NCI-H1436 treated with DMSO at 0.1 percent for 48 hours (cell line): ENCODE measurements around the gene SCYGR3.
"Not testable (repeated sequence)": the region's sequence is repeated elsewhere in the genome, so short reads cannot be mapped to it uniquely, and the experiment has no call there.

Source experiments
- DNase-seq: peaks from one replicate; lab custom pipeline; 2025; lab: John Stamatoyannopoulos, UW

SCYGR3 gene

DNA sequence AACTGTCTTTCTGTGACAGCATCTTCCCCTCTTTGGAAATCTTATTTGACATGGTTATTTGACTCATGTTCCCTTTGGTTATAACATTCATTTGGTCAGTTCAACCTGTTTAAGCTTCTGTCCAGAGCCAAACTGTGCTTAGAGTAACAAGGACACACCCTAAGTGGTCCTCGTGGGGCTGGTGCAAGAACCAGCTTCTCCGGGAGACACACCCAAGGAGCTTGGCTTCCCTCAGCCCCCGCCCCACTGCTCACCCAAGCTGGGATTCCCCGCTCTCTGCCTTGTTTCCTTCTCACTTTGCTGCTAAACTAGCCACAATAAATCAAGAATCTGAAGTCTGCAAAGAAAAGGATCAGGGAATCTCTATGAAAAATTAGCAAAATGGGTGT lies 1.4 kb downstream of the SCYGR3 start:
- no peak for DNase-seq

DNA sequence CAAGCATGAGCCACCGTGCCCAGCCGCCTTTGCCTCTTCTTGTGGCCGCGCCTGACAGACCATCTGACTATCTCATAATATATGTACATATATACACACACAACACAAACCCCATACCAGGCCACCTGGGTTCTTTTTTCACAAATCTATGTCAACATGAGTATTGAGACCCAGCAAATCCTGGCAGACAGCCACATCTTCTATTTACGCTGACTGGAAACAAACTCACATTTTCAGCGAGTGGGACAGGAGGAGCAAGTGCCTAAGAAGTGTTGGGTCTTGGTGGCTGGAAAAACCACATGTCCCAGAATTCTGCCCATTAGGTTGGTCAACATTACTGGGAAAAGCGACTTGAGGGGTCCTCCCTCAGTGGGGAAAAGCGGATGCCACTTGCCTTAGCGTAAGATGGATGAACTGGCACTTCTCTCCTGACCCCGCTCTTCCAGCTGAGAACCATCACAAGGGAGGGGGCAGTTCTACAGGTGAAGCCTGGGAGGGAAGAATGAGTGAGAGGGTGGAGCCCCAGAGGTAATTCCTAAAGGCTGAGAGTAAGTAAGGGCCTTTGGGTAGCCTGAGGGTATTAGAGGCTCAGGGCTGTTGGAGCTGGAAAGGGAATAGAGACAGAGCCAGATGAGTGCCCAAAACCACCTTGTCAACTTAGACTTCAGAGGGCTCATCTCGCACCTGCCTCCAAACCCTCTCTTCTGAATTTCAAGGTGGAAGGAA lies 1.9 kb downstream of the SCYGR3 start:
- DNase-seq, result no peak

DNA sequence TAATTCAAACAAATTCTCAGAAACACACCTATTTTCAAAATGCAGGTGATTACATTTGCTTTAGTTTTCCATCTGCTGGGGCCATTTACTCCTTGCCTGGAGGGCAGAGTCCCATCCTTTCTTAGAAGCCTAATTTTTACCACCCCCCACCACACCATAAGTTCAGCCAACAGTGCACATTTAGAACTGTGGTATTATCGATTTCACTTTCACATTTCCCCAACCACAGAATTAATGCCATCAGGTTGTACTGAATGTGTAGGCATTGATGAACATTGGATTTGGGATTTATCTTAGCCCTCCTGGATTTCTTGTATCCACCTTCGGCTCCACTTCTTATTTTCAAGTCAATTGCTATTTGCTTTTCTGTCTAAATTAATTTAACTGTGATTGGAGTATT lies 4.5 kb downstream of the SCYGR3 start:
- DNase-seq, result no peak

DNA sequence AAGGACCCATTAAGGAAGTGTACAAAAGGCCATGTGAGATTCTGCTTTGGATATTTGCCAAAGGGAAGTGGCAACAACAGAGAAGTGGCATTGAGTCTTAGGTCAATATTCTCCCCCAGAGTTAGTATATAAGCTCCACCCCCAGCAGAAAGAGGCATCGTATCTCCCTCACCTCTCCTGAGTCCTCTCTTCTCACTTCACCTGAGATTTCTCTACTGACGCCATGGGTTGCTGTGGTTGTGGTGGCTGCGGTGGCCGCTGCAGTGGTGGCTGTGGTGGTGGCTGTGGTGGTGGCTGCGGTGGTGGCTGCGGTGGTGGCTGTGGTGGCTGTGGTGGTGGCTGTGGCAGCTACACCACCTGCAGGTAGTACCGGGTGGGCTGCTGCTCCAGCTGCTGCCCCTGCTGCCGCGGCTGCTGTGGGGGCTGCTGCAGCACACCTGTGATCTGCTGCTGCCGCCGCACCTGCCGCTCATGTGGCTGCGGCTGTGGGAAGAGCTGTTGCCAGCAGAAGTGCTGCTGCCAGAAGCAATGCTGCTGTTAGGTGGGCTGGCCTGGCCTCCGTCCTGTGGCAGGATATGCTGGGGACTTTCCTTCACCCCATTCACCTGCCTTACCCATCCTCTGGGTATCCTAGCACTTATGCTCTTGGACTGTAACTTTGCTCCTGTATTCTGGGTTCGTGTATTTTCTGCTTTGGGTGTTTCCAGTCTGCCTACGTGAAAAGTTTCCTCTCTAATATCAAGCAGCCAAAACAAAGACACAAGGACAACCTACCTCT lies 5.9 kb downstream of the SCYGR3 start:
- no peak for DNase-seq

DNA sequence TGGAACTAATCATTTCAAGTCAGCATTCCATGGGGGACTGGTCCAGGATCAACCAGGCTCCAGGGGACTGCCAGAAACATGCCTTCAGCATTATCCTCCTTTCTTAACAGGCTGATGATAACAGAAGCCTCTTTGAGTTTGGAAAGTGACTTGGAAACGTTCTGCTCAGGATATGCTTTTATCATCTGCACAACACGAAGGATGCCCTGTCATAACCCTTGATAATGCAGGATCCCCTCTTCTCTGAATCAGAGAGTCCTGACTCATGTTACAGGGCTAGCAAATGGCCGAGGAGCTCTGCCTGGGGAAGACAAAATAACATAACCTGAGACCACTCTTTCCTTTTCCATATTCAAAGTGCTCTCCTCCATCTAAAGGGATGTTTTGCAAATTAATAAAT lies 6.7 kb downstream of the SCYGR3 start:
- no peak for DNase-seq

DNA sequence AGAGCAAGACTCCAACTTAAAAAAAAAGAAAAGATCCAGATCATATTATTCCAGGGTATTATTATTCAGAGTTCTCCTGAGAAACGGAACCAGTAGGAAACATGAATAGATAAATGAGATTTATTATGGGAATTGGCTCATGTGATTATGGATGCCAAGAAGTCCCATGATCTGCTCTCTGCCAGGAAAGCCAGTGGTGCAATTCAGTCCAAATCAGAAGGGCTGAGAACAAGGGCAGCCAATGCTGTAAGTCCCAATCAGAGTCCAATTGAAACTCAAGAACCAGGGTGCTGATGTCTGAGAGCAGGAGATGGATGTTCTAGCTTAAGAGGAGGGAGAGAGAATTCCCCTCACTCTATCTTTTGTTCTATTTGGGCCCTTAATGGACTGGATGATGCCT lies 8.2 kb downstream of the SCYGR3 start:
- no peak for DNase-seq

DNA sequence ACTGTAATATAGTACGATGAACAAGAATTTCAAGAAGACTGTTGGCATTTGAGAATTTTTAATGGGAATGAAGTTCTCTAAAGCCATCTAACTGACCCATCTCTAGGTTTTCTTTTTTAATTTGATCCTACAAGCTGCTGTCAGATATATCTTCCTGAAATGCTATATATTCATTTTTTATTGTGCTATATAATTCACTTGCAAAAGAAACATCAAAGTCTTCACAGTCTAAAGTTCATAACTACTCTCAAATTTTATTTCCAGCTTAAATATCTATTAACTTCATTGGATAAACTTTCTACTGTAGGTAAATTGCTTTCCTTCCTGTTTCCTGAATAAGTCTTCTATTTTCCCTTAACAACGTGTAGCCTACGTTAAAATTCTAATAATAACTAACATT lies 12.3 kb downstream of the SCYGR3 start:
- DNase-seq, result no peak

DNA sequence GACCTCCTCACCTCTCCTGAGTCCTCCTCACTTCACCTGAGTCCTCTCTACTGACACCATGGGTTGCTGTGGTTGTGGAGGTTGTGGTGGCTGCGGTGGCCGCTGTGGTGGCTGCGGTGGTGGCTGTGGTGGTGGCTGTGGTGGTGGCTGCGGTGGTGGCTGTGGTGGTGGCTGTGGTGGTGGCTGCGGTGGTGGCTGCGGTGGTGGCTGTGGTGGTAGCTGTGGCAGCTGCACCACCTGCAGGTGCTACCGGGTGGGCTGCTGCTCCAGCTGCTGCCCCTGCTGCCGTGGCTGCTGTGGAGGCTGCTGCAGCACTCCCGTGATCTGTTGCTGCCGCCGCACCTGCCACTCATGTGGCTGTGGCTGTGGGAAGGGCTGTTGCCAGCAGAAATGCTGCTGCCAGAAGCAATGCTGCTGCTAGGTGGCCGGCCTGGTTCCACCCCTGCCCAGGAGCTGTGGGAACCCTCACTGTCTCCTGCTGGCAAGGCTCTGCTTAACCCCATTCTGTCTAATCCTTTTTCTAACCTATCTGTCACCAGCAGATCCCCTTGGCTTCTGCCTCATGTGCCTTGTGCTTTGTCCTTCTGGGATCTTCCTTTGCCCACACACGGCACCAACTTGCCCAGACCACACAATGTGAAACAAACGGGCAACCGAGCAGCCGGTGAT lies 15.7 kb downstream of the SCYGR3 start, which contains the start of gene SCYGR2:
Gene SCYGR2, plus strand, starts transcription at position 59 of the 669 bp plus-strand sequence. Its CDS starts 0 bp downstream, at position 59.
- not testable (repeated sequence) for DNase-seq

DNA sequence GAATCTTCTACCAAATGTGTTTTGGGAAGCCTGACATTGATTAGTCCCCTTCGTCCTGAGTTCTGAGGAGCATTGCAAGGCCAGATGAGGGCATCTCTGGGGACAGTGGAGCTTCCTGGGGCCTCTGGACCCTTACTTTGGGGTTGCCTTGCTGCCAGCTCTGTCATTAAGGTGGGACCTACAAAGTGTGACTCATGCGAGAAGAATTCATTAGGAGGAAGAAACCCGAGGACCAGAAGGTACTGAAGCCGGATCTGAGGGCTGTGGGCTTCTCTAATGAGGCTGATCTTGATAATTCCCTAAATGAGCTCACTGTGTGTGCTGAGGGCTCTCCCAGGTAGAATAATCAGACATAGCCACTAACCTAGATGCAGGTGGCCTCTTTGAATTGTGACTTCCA lies 16.6 kb downstream of the SCYGR3 start:
- DNase-seq, result no peak

DNA sequence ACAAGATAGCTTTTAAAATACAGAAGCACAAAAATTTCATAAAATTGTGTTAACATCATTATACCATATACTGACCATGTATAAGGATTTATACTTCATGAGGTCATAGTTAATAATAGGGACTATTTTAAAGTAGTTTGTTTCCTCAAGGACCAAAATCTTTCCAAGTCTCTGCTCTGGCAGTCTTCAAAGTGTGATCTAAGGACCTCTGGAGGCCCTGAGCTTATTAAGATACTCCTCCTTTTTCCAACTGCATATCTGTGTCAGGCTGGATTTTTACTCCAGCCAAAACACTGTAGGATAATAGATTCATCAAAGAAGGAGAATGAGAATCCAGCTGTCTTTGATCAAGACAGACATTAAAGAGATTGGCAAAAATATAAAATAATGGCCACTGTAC lies 17.6 kb downstream of the SCYGR3 start:
- DNase-seq, result no peak

DNA sequence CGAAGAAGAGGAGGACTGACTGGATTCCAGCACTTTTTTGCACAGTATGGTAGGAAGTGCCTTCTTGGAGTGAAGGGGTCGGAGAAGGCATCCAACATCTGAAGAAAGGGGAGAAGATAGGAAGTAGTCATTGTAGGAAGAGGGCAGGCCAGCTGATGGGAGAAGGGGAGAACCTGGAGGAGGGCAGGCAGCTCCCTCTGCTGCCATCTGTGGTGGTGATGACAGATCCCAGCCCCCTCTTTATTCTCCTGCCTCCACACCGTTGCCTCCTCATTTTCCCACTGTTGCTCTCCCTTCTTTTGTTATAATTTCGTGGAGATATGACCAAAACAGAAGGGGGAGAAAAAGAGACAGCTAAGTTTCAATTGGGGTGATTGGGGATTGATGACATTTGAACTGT lies 18.8 kb downstream of the SCYGR3 start:
- no peak for DNase-seq

DNA sequence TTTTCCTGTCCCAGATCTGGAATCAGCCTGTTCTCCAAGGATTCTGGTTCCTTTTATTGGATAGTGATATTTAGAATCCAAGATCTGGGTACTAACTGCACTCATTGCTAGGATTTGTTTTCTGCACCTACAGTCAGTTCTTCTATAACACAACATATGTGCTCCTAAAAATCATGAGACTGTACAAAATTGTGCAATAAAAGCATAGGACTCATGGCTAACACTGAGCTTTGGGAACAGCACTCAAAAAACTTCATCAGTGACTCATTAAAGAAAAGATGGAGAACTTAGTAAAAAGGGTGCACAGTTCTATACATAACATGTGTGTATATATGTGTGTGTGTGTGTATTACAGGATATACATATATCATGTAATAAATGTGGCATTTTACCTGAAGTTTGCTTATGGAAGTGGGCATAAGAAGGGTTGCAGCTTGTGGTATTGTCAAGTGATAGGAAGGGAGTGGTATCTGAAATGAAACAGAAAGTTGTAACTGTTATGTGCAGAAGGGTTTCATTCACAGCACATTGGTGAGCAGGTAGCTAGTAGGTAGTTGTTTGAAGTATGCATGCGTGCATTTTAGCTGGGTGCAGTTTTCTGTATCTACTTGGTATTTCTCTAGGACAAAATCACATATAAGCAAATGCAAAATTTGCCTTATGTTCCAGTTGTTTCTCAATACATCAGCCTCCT lies 21.8 kb downstream of the SCYGR3 start:
- no peak for DNase-seq

DNA sequence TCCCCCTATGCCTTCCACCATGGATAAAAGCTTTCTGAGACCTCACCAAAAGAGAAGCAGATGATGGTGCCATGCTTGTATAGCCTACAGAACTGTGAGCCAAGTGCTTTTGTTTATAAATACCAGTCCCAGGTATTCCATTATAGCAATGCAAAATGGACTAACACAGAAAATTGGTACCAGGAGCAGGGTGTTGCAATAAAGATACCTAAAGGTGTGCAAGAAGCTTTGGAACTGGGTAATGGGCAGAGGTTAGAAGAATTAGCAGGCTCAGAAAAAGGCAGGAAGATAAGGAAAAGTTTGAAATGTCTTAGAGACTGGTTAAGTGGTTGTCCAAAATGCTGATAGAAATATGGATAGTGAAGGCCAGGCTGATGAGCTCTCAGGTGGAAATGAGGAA lies 32.3 kb downstream of the SCYGR3 start:
- DNase-seq, result no peak

DNA sequence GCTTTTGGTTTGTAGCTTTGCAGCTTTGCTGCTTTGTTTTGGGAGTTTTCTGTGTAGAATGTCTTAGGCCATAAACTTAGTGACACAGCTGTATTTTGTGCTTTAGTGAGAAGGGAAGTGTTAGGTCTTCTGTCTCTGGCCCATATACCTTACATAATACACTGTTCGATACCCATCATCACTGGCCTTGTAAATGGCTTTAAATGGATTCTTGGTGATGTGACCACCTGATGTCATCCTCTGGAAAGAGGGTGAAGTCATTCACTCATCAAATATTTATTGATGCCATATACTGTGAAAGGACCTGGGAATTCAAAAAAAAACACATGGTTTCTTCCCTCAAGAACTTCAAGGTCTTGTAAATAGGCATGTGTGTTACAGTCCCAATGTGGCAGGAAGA lies 34.8 kb downstream of the SCYGR3 start:
- DNase-seq, result no peak

DNA sequence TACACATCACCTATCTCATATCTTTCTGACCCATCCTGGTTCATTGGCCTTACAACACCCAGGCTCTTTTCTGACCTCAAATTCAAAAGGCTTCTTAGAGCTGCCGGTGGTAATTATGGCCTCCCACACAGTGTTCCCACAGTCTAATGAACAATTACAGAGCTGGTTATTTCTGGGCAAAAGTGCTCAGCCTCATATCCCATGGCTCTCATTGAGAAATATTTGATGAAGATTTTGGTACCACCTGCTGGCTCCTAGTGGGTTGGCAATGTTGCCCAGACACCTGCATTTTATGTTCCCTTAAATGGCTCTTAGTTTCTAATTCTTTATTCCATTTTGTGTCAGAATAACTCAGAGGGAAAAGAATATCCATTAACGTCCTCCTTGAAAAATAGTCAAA lies 36.0 kb downstream of the SCYGR3 start:
- no peak for DNase-seq

DNA sequence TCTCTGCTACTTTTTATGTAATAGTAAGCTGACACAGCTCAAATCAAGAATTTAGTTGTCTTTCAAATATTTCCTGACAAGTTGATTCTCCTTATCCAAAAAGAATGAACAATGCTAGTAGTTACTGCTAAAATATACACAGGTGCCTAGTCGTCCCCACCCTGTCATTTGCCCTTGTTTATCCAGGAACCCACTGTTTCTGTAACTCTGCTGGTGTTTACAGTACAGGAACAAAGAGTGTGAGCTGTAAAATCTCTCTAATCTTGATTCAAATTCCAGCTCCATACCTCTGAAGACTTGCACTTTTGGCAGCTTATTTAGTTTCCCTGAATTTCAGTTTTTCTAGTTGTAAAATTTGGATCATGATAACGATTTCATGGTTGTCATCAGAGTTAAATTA lies 37.1 kb downstream of the SCYGR3 start:
- no peak for DNase-seq

DNA sequence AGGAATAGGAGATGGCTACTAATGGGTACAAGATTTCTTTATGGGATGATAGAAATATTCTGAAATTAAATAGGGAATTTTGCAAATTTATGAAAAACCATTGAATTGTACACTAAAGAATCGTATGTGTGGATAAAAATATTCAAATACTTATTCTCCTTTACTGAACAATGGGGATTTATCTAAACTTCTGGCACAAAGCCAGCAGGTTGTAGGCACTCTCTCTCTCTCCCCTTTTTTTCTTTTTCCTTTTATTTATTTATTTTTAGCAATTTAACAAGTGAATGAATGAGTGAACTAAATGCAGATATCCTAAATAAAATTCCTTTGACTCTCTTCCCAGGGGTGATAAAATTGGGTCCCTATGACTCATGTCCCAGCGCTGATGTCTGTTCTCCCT lies 37.8 kb downstream of the SCYGR3 start:
- no peak for DNase-seq

DNA sequence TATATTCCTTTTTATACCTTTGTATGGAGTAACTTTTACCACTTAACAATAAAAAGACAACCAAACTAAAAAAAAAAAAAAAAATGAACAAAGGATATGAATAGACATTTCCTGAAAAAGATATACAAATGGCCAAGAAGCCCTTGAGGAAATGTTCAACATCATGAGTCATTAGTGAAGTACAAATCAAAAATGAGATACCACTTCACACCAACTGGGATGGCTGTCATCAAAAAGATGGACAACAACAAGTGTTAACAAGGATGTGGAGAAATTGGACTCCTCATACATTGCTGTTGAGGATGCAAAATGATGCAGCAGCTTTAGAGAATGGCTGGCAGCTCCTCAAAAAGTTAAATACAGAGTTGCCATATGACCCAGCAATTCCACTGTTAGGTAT lies 38.5 kb downstream of the SCYGR3 start:
- DNase-seq, result no peak

DNA sequence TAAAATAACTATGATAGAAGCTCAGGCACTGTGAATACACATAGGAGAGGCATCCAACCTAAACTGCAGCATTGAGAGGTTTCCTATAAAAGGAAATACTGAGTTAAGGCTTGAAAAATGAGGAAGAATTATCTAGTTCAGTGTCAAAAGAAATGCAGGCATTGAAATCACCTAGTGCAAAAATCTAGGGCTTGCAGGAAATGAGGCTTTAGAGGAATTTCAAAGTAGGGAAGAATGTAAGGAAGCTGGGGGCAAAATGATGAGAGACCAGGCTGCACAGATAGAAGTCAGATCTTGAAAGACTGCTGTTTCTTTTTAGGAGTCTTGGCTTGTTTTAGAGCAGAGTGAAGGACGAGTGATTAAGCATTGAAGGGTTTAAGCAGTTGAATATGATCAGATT lies 44.0 kb downstream of the SCYGR3 start:
- no peak for DNase-seq

DNA sequence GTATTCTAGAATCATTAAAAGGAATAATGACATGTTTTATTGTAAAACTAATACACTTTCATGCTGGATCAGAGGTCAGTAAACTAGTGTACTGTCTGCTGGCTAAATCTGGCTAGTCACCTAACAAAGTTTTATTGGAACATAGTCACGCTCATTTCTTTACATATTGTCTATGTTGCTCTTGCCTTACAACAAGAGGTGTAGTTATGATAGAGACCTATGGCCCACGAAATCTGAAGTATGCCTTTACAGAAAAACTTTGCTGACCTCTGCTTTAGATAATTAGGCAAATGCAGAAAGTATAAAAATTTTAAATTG lies 45.8 kb downstream of the SCYGR3 start:
- DNase-seq, result no peak

DNA sequence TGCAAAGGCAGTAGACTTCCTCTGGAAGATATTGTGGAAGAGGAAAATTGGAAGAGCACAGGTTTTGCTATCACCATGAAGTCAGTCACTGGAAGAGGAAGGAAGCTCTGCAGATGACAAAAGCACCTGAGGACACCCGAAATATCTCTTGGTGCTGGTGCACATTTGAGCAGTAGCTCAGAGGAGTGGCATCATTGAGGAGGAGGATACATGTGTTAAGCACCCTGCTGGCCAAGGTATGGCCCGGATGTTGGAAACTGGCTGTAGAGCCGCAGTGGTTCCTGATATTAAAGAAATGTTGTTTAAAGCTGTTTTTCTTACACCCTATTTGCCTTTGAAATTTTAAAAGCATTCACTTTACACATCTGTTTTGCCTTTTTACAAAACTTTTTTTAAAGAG lies 48.6 kb downstream of the SCYGR3 start:
- DNase-seq, result no peak

DNA sequence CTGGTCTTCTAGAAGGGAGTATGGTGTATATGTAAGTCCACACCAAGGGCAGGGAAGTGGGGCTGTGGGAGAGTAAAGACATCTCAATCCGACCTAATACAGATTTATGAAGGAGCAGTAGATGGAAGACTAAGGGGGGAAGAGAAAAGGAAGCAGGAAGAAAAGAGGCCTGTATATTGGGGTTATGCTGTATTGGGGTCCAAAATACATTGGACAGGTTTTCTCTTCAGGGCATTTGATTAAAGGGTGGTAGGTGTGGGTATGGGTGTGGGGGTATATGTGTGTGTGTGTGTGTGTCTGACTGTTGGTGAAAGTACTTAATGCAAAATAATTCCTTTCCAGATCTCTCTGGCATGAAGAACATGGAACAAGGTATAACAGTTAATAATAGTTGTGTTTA lies 49.6 kb downstream of the SCYGR3 start:
- no peak for DNase-seq
